Cardiac muscle cell (in vitro differentiated cells and primary cell): Measurements from ENCODE around the gene SPARC. TPM values are rescaled to one million over a fixed set of nuclear protein-coding genes. Genes with fewer than 3 reads are reported as not detected.

ENCODE experiments used
- DNase-seq, 2 donors: peaks; one replicate each; pipeline versions ENCODE4 v3.0.0 to v3.0.0-alpha.2; 2010 to 2017; ENCODE audit warnings: low read depth in 1 of 2, low spot score in 1 of 2
- H3K27ac ChIP-seq: fragments of 200-600 bp; sonication (generic); 2 replicates; pipeline ENCODE4 v1.5.1; 2016
- H3K27me3 ChIP-seq: fragments of 200-600 bp; sonication (generic); 2 replicates; pipeline ENCODE4 v1.6.0; 2016; ENCODE audit warnings: control low read depth
- H3K36me3 ChIP-seq: fragments of 200-600 bp; sonication (generic); 2 replicates; pipeline ENCODE4 v1.5.1; 2016; ENCODE audit warnings: control low read depth
- H3K4me1 ChIP-seq: fragments of 200-600 bp; sonication (generic); 2 replicates; pipeline ENCODE4 v1.8.1; 2017; ENCODE audit warnings: low read depth, mild to moderate bottlenecking, mixed run types
- H3K4me3 ChIP-seq: fragments of 200-600 bp; sonication (generic); 2 replicates; pipeline ENCODE4 v1.5.1; 2016; ENCODE audit warnings: mild to moderate bottlenecking
- H3K9me3 ChIP-seq: fragments of 200-600 bp; sonication (generic); 2 replicates; pipeline ENCODE4 v1.5.1; 2017; ENCODE audit warnings: low read depth, mild to moderate bottlenecking, control low read depth
- CTCF ChIP-seq: IDR thresholded peaks from 2 replicates; pipeline ENCODE4 v1.5.1; 2012; ENCODE audit warnings: low read depth, mild to moderate bottlenecking, low read length
- polyA plus RNA-seq: library from polyadenylated mRNA; unstranded; fragments of >200 nt; fragmentation: Nextera tagmentation; extraction: Ambion mirVana; gene quantifications from 2 replicates; pipeline ENCODE4 v1.2.1, GENCODE V29; 2016
- total RNA-seq: library from RNA; depleted of rRNA; stranded (reverse); fragments of >200 nt; gene quantifications from 2 replicates; pipeline ENCODE4 v1.2.3, GENCODE V29; 2016

Gene SPARC
- total and polyA plus RNA-seq, 2 experiments from 2014 or later, result 130 to 705 TPM

DNA sequence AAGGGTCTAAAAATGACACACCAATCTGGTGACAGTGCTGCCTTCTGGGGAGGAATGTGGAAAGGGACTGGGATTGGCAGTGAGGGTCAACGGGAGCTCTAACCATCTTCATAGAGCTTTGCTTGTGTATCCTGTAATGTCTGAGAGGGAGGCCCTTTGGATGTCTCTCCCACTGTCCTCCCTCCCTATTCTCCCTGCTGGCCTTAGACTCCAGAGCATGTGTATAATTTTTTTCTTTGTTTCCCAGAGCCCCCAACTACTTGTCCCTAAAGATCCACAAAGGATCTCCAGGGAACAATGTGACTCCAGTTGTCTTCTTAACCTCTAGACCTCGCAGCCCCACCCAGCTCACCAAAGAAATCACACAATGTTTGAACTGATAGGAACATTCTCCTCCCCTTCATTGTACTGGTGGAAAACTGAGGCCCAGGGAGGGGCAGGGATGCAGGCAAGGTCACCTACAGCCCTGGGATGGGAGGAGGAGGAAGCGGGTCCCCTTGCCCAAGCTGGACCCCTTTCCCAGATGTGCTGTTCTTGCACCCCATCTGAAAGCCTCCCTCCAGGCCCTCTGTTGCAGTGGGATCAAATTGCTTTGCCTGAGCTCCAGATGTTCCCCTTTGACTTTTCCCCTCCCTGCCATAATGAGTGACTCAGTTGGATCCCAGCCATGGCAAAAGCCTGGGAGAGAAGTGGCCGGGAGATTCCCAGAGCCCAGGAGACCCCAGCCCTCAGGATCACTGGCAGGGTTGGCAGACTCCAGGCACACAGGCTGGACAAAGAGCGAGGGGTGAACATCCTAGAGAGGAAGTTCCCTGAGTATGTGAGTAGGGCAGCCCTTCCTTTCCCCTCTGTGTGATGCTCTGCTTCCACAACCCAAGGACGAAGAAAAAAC, 21.8 kb downstream of the SPARC start:
- Histone ChIP-seq H3K36me3 (peaks cover 30% of the 10 kb centered on the region), H3K4me3 (no peak overlapping the region), H3K9me3 (no peaks in the 10 kb centered on the region), H3K4me1 (no peaks in the 10 kb centered on the region), H3K27me3 (no peaks in the 10 kb centered on the region), H3K27ac (no peak overlapping the region)
- DNase-seq, result peak in 1 of 2 donors; percentile 75
- TF ChIP-seq CTCF, result no peak

GRCh38 chr5:151663617-151664293, 23.0 kb downstream of the SPARC start:
- peak overlapping the region; percentile 68 for H3K27ac ChIP-seq
- no peaks in the 10 kb centered on the region for H3K27me3 ChIP-seq
- no peak overlapping the region for H3K4me3 ChIP-seq
- no peak for TF ChIP-seq CTCF
- H3K9me3 ChIP-seq, result no peaks in the 10 kb centered on the region
- peaks cover 19% of the 10 kb centered on the region for H3K36me3 ChIP-seq
- DNase-seq, result no peak
- H3K4me1 ChIP-seq, result no peaks in the 10 kb centered on the region

GRCh38 chr5:151662805-151663204, 23.9 kb downstream of the SPARC start:
- H3K9me3 ChIP-seq, result no peaks in the 10 kb centered on the region
- DNase-seq, result no peak
- no peak overlapping the region for H3K4me3 ChIP-seq
- no peaks in the 10 kb centered on the region for H3K27me3 ChIP-seq
- peak overlapping the region; percentile 68 for H3K27ac ChIP-seq
- H3K36me3 ChIP-seq, result peaks cover 17% of the 10 kb centered on the region
- H3K4me1 ChIP-seq, result no peaks in the 10 kb centered on the region
- no peak for TF ChIP-seq CTCF

DNA sequence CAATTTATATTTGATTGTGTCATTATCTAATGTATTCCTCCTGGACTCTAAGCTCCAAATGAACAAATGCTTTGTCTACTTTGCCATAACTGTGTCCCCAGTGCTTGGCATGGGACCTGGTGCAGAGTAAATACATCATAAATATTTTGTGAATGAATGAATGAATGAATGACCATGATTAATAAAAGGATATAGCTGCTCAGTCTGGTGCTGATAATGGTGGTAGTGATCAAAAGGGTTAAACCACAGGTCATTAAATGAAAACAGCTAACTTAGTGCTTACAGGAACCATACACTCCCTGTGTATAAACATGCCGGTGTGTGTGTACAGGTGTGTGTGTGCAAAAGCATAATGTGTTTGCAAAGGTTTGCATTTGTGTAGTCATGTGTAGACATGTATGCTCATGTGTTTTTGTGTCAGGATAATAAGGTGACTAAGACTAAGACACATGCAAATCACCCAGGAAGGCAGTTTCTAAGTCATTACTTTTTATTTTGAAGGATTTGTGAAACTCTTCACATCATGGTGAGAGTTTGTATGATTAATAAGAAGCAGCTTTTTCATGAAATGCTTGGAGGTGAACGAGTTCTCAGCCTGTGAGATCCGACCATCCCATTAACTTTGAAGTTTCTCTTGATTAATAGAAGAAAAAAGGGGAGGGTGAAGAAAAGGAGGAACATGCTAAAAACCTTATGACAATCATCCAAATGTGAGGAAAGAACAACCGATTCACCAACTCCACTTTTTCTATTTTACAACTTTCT, 24.6 kb downstream of the SPARC start:
- no peaks in the 10 kb centered on the region for H3K27me3 ChIP-seq
- no peak overlapping the region for H3K4me3 ChIP-seq
- DNase-seq, result no peak
- no peak for TF ChIP-seq CTCF
- H3K27ac ChIP-seq, result no peak overlapping the region
- H3K4me1 ChIP-seq, result no peaks in the 10 kb centered on the region
- H3K9me3 ChIP-seq, result no peaks in the 10 kb centered on the region
- H3K36me3 ChIP-seq, result peaks cover 17% of the 10 kb centered on the region
